Naive thymus-derived CD4-positive, alpha-beta T cell (primary cell): ENCODE data around the gene MECP2. TPM values are rescaled to one million over a fixed set of nuclear protein-coding genes. Genes with fewer than 3 reads are reported as not detected.

Source experiments
- ATAC-seq: fragments of 150-1000 bp; cut with Tn5 transposase; 2 replicates; pipeline ENCODE4 v1.10.0; 2021; ENCODE audit warnings: mild to moderate bottlenecking, moderate library complexity
- CTCF ChIA-PET: fragments of 350-600 bp; sonication (Branson Sonifier 250); formaldehyde crosslinking; loops from one replicate; lab custom pipeline; 2021; ENCODE audit warnings: antibody characterized with exemption; lab: Charles Lee
- POLR2A ChIA-PET: fragments of 350-600 bp; sonication (Branson Sonifier 250); formaldehyde crosslinking; loops from one replicate; lab custom pipeline; 2021; ENCODE audit warnings: antibody characterized with exemption, inconsistent platforms; lab: Charles Lee
- DNase-seq, 9 donors: peaks; one replicate each; pipeline versions ENCODE4 v3.0.0 to v3.0.0-alpha.2; 2020 to 2022; ENCODE audit warnings: mixed read lengths in 1 of 9
- H3K27ac ChIP-seq: one replicate; pipeline ENCODE4 v1.7.0; 2013; ENCODE audit warnings: mild to moderate bottlenecking, low read depth, low read length, moderate library complexity
- H3K27me3 ChIP-seq, 2 donors: one replicate each; pipeline ENCODE4 v1.7.0; 2013; ENCODE audit warnings: low read length in 2 of 2, mild to moderate bottlenecking in 2 of 2, moderate library complexity in 2 of 2; ENCODE audit not compliant: control insufficient read depth in 2 of 2, insufficient read depth in 2 of 2
- H3K36me3 ChIP-seq, 3 experiments: 1 replicate in 2 of 3; 2 replicates in 1 of 3; pipeline ENCODE4 v1.7.0; 2013; ENCODE audit warnings: low read length in 3 of 3, mild to moderate bottlenecking in 3 of 3, moderate library complexity in 1 of 3; ENCODE audit not compliant: insufficient read depth in 3 of 3, control insufficient read depth in 2 of 3
- H3K4me1 ChIP-seq, 2 donors: one replicate each; pipeline ENCODE4 v1.7.0; 2013; ENCODE audit warnings: low read length in 2 of 2, mild to moderate bottlenecking in 2 of 2, moderate library complexity in 1 of 2; ENCODE audit not compliant: control insufficient read depth in 2 of 2, insufficient read depth in 2 of 2
- H3K4me3 ChIP-seq: 2 replicates; pipeline ENCODE4 v1.7.0; 2013; ENCODE audit warnings: mild to moderate bottlenecking, low read length
- H3K9me3 ChIP-seq, 3 experiments: 1 replicate in 2 of 3; 2 replicates in 1 of 3; pipeline ENCODE4 v1.7.0; 2013; ENCODE audit warnings: low read length in 3 of 3; ENCODE audit not compliant: control insufficient read depth in 2 of 3
- H3K27ac Mint-ChIP-seq, 9 donors: one replicate each; pipeline ENCODE4 v1.8.0; 2020 to 2022; ENCODE audit warnings: mixed read lengths in 9 of 9, mild to moderate bottlenecking in 8 of 9, moderate library complexity in 5 of 9, inconsistent platforms in 2 of 9
- H3K27me3 Mint-ChIP-seq, 5 donors: one replicate each; pipeline ENCODE4 v1.8.0; 2021 to 2022; ENCODE audit warnings: mixed read lengths in 5 of 5, mild to moderate bottlenecking in 1 of 5
- H3K36me3 Mint-ChIP-seq, 5 donors: one replicate each; pipeline ENCODE4 v1.8.0; 2020 to 2022; ENCODE audit warnings: mixed read lengths in 5 of 5, mild to moderate bottlenecking in 3 of 5, inconsistent platforms in 1 of 5
- H3K4me1 Mint-ChIP-seq, 7 donors: one replicate each; pipeline ENCODE4 v1.8.0; 2020 to 2022; ENCODE audit warnings: mixed read lengths in 7 of 7, mild to moderate bottlenecking in 3 of 7, inconsistent platforms in 1 of 7
- H3K4me3 Mint-ChIP-seq, 10 donors: one replicate each; pipeline ENCODE4 v1.8.0; 2020 to 2022; ENCODE audit warnings: mild to moderate bottlenecking in 10 of 10, mixed read lengths in 10 of 10, moderate library complexity in 6 of 10, inconsistent platforms in 2 of 10
- H3K9me3 Mint-ChIP-seq, 11 donors: one replicate each; pipeline ENCODE4 v1.8.0; 2020 to 2022; ENCODE audit warnings: mixed read lengths in 11 of 11, mild to moderate bottlenecking in 4 of 11, inconsistent platforms in 1 of 11, moderate library complexity in 1 of 11
- intact Hi-C, 2 donors: fragments of 100-400 bp; cut with micrococcal nuclease; formaldehyde crosslinking; loops; one replicate each; pipeline ENCODE4 v1.15.1; 2023
- polyA plus RNA-seq, 2 donors: library from polyadenylated mRNA; unstranded; fragments of 300-500 nt; fragmentation: Illumina TruSeq; gene quantifications; one replicate each; pipeline ENCODE4 v1.2.3, GENCODE V29; 2021
- total RNA-seq, 6 experiments: library from RNA in 5 of 6; stranded (reverse) in 5 of 6; gene quantifications; 1 replicate in 5 of 6; 2 replicates in 1 of 6; pipeline ENCODE4 v1.2.3 and lab custom pipeline; 2021 to 2026

MECP2 gene
- total and polyA plus RNA-seq, 7 experiments from 2014 or later = 12.1 to 155 (median 97.9) TPM

GRCh38 chrX:154046031-154046781, 51.3 kb downstream of the MECP2 start:
- Mint-ChIP-seq H3K36me3 (peaks cover 0 to 24% (median 8%) of the 10 kb centered on the region in 5 donors), H3K9me3 (peaks cover 0 to 3% (median 0%) of the 10 kb centered on the region in 11 donors), H3K27ac (peak overlapping the region in 6 of 9 donors; percentile 22 to 57 (median 40)), H3K27me3 (no peaks in the 10 kb centered on the region), H3K4me1 (peaks cover 32 to 64% (median 55%) of the 10 kb centered on the region in 7 donors), H3K4me3 (no peak overlapping the region)
- DNase-seq (no peak), ATAC-seq (no peak)
- ChIA-PET POLR2A (no interaction called here), CTCF (interaction anchor here (2.5 kb wide), 1 partner anchor 33 kb away, joined by 5 read pairs; no protein-coding TSS in a partner anchor)
- Histone ChIP-seq H3K4me3 (no peak overlapping the region), H3K9me3 (no peaks in the 10 kb centered on the region), H3K27me3 (no peaks in the 10 kb centered on the region), H3K4me1 (peaks cover 0 to 4% of the 10 kb centered on the region in 2 donors), H3K27ac (no peak overlapping the region), H3K36me3 (peaks cover 0 to 41% (median 7%) of the 10 kb centered on the region in 3 experiments)
- intact Hi-C loops = no loop called here

- Histone ChIP-seq H3K27me3 (no peaks in the 10 kb centered on the region), H3K9me3 (no peaks in the 10 kb centered on the region), H3K4me3 (no peak overlapping the region), H3K27ac (no peak overlapping the region), H3K36me3 (peaks cover 0 to 27% (median 0%) of the 10 kb centered on the region in 3 experiments), H3K4me1 (peaks cover 0 to 8% of the 10 kb centered on the region in 2 donors)
- peak overlapping the region in 4 of 9 donors; percentile 9 to 61 (median 32) for H3K27ac Mint-ChIP-seq
- CTCF ChIA-PET = no interaction called here
- no peak overlapping the region for H3K4me3 Mint-ChIP-seq
- peaks cover 0 to 15% (median 8%) of the 10 kb centered on the region in 5 donors for H3K36me3 Mint-ChIP-seq
- intact Hi-C loops = no loop called here
- DNase-seq = no peak
- peaks cover 0 to 2% (median 0%) of the 10 kb centered on the region in 11 donors for H3K9me3 Mint-ChIP-seq
- POLR2A ChIA-PET = no interaction called here
- H3K4me1 Mint-ChIP-seq = peaks cover 26 to 59% (median 56%) of the 10 kb centered on the region in 7 donors
- no peak for ATAC-seq
- H3K27me3 Mint-ChIP-seq = no peaks in the 10 kb centered on the region
Observed at GRCh38 chrX:154044091-154044490, 53.4 kb downstream of the MECP2 start.

GRCh38 chrX:154043003-154043763, 54.3 kb downstream of the MECP2 start:
- intact Hi-C loops = no loop called here
- Histone ChIP-seq H3K27me3 (no peaks in the 10 kb centered on the region), H3K36me3 (peaks cover 0 to 18% (median 0%) of the 10 kb centered on the region in 3 experiments), H3K9me3 (no peaks in the 10 kb centered on the region), H3K4me3 (no peak overlapping the region), H3K27ac (no peak overlapping the region), H3K4me1 (peaks cover 0 to 8% of the 10 kb centered on the region in 2 donors)
- Mint-ChIP-seq H3K4me3 (no peak overlapping the region), H3K27me3 (no peaks in the 10 kb centered on the region), H3K9me3 (peaks cover 0 to 2% (median 0%) of the 10 kb centered on the region in 11 donors), H3K4me1 (peaks cover 20 to 65% (median 49%) of the 10 kb centered on the region in 7 donors), H3K36me3 (peaks cover 0 to 15% (median 7%) of the 10 kb centered on the region in 5 donors), H3K27ac (peak overlapping the region in 2 of 9 donors; percentile 14 to 64)
- CTCF ChIA-PET = interaction anchor here (0.6 kb wide), 1 partner anchor 13 kb away, joined by 3 read pairs; no protein-coding TSS in a partner anchor
- POLR2A ChIA-PET = interaction anchor here (0.7 kb wide), 1 partner anchor 167 kb away, joined by 3 read pairs; no protein-coding TSS in a partner anchor
- DNase-seq (no peak), ATAC-seq (no peak)

DNA sequence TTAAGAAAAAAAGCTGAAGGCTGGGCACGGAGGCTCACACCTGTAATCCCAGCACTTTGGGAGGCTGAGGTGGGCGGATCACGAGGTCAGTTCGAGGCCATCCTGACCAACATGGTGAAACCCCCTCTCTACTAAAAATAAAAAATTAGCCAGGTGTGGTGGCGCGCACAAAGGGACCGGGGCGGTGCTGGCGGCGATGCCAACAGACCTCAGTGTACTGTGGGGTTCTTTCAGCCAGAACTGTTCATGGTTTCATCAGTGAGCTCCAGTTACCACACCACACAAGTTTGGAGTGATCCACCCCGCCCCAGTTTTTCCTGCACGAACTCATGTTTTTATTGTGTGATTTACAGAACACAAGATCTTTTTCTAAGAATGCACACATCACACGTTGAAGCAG, 56.7 kb downstream of the MECP2 start:
- ATAC-seq (no peak), DNase-seq (no peak)
- no peaks in the 10 kb centered on the region for H3K36me3 ChIP-seq
- H3K9me3 ChIP-seq = no peaks in the 10 kb centered on the region
- Mint-ChIP-seq H3K4me1 (peaks cover 18 to 61% (median 41%) of the 10 kb centered on the region in 7 donors), H3K9me3 (peaks cover 0 to 3% (median 0%) of the 10 kb centered on the region in 11 donors), H3K27me3 (no peaks in the 10 kb centered on the region), H3K27ac (peak overlapping the region in 5 of 9 donors; percentile 6 to 82 (median 76)), H3K36me3 (peaks cover 0 to 8% (median 0%) of the 10 kb centered on the region in 5 donors), H3K4me3 (peak overlapping the region in 1 of 10 donors; percentile 57)
- intact Hi-C loops = no loop called here
- ChIA-PET POLR2A (interaction anchor here (1.2 kb wide), 1 partner anchor 14 kb away, joined by 4 read pairs; no protein-coding TSS in a partner anchor), CTCF (no interaction called here)
- no peak overlapping the region for H3K4me3 ChIP-seq
- H3K27ac ChIP-seq = no peak overlapping the region
- H3K4me1 ChIP-seq = peaks cover 0 to 8% of the 10 kb centered on the region in 2 donors
- H3K27me3 ChIP-seq = no peaks in the 10 kb centered on the region

- H3K36me3 Mint-ChIP-seq = peaks cover 0 to 8% (median 0%) of the 10 kb centered on the region in 5 donors
- H3K27ac ChIP-seq = no peak overlapping the region
- intact Hi-C loops = no loop called here
- no peaks in the 10 kb centered on the region for H3K27me3 Mint-ChIP-seq
- no peaks in the 10 kb centered on the region for H3K36me3 ChIP-seq
- ATAC-seq (peak; percentile 73), DNase-seq (no peak)
- H3K4me1 ChIP-seq = peaks cover 0 to 8% of the 10 kb centered on the region in 2 donors
- peaks cover 18 to 58% (median 41%) of the 10 kb centered on the region in 7 donors for H3K4me1 Mint-ChIP-seq
- H3K4me3 Mint-ChIP-seq = peak overlapping the region in 3 of 10 donors; percentile 25 to 57 (median 56)
- CTCF ChIA-PET = no interaction called here
- peaks cover 0 to 3% (median 0%) of the 10 kb centered on the region in 11 donors for H3K9me3 Mint-ChIP-seq
- peak overlapping the region; percentile 6 to 86 (median 56) for H3K27ac Mint-ChIP-seq
- H3K9me3 ChIP-seq = no peaks in the 10 kb centered on the region
- POLR2A ChIA-PET = interaction anchor here (1.2 kb wide), 1 partner anchor 14 kb away, joined by 4 read pairs; no protein-coding TSS in a partner anchor
- H3K4me3 ChIP-seq = no peak overlapping the region
- H3K27me3 ChIP-seq = no peaks in the 10 kb centered on the region
Observed at GRCh38 chrX:154040307-154040756, 57.2 kb downstream of the MECP2 start.

DNA sequence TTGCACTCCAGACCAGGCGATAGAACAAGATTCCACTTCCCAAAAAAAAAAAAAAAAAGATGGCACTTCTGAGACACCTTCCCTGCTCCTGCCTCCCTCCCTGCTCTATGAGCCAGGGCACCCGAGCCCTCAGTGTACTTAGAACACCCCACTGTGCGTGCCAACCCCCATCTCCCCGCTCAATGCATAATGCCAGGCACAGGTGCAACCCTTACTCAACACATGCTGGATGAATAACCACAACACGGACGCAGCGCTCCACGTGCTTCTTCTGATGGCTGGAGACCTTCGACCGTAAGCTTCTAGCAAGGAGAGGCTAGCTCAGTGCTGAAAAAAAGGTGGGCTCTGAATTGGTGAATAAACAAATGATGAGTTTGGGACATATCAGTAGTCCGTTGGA, 57.9 kb downstream of the MECP2 start:
- intact Hi-C loops = no loop called here
- H3K9me3 ChIP-seq = no peaks in the 10 kb centered on the region
- ChIA-PET POLR2A (no interaction called here), CTCF (no interaction called here)
- H3K4me1 Mint-ChIP-seq = peaks cover 18 to 59% (median 44%) of the 10 kb centered on the region in 7 donors
- no peaks in the 10 kb centered on the region for H3K27me3 ChIP-seq
- peak overlapping the region in 1 of 10 donors; percentile 56 for H3K4me3 Mint-ChIP-seq
- H3K9me3 Mint-ChIP-seq = peaks cover 0 to 3% (median 0%) of the 10 kb centered on the region in 11 donors
- H3K36me3 ChIP-seq = peaks cover 0 to 5% (median 0%) of the 10 kb centered on the region in 3 experiments
- peaks cover 0 to 9% (median 0%) of the 10 kb centered on the region in 5 donors for H3K36me3 Mint-ChIP-seq
- no peaks in the 10 kb centered on the region for H3K27me3 Mint-ChIP-seq
- no peak overlapping the region for H3K4me3 ChIP-seq
- DNase-seq = no peak
- peaks cover 0 to 8% of the 10 kb centered on the region in 2 donors for H3K4me1 ChIP-seq
- peak overlapping the region in 5 of 9 donors; percentile 14 to 86 (median 76) for H3K27ac Mint-ChIP-seq
- no peak overlapping the region for H3K27ac ChIP-seq
- ATAC-seq = no peak
